Breast epithelium (tissue), 4 donors: Measurements from ENCODE around the gene PRKAG1. TPM values are rescaled to one million over a fixed set of nuclear protein-coding genes. Genes with fewer than 3 reads are reported as not detected.

Source experiments
- DNase-seq, 2 donors: peaks; one replicate each; pipeline ENCODE4 v3.0.0-alpha.2; 2019; ENCODE audit warnings: low spot score in 2 of 2
- H3K27ac ChIP-seq, 2 donors: fragments of 200-600 bp; sonication (generic) in 1 of 2; one replicate each; pipeline ENCODE4 v1.5.1; 2016 to 2019; ENCODE audit warnings: mild to moderate bottlenecking in 1 of 2
- H3K27me3 ChIP-seq, 2 donors: fragments of 200-600 bp; sonication (generic) in 1 of 2; one replicate each; pipeline versions ENCODE4 v1.5.1 to v1.6.0; 2017 to 2019; ENCODE audit warnings: control low read depth in 1 of 2, mild to moderate bottlenecking in 1 of 2
- H3K36me3 ChIP-seq: fragments of 200-600 bp; one replicate; pipeline ENCODE4 v1.5.1; 2019
- H3K4me1 ChIP-seq, 2 donors: fragments of 200-600 bp; sonication (generic); one replicate each; pipeline ENCODE4 v1.5.1; 2016 to 2019; ENCODE audit warnings: control low read depth in 1 of 2
- H3K4me3 ChIP-seq, 3 donors: fragments of 200-600 bp; sonication (generic); 1 replicate in 2 of 3; 2 replicates in 1 of 3; pipeline ENCODE4 v1.5.1; 2016 to 2019; ENCODE audit warnings: mild to moderate bottlenecking in 3 of 3, moderate library complexity in 2 of 3
- H3K9me3 ChIP-seq, 2 donors: fragments of 200-600 bp; sonication (generic) in 1 of 2; one replicate each; pipeline ENCODE4 v1.5.1; 2016 to 2019; ENCODE audit warnings: control low read depth in 1 of 2
- CTCF ChIP-seq, 3 donors: fragments of 450-650 bp; IDR thresholded peaks; one replicate each; pipeline ENCODE4 v1.5.1; 2016 to 2017; ENCODE audit warnings: antibody characterized with exemption in 3 of 3, mild to moderate bottlenecking in 3 of 3, moderate library complexity in 3 of 3
- POLR2A ChIP-seq: fragments of 450-650 bp; IDR thresholded peaks from one replicate; pipeline ENCODE4 v1.6.1; 2016; ENCODE audit warnings: antibody characterized with exemption, mild to moderate bottlenecking, moderate library complexity
- POLR2AphosphoS5 ChIP-seq, 3 donors: sonication (generic); formaldehyde crosslinking; IDR thresholded peaks; one replicate each; pipeline ENCODE4 v1.6.1; 2017; ENCODE audit warnings: antibody characterized with exemption in 3 of 3
- intact Hi-C: fragments of 100-400 bp; cut with DNase I; formaldehyde crosslinking; loops from one replicate; pipeline ENCODE4 v1.15.1; 2023; ENCODE audit warnings: low total_unique reads
- total RNA-seq, 3 donors: library from RNA; depleted of rRNA; stranded (reverse); fragments of >200 nt; gene quantifications; one replicate each; pipeline ENCODE4 v1.1.0, GENCODE V29; 2016

Gene PRKAG1
- total RNA-seq, 3 donors from 2014 or later, result 50.5 to 84.3 (median 54.0) TPM

GRCh38 chr12:49033611-49034285 lies 15.2 kb upstream of the PRKAG1 start:
- no peak overlapping the region for H3K27ac ChIP-seq
- no peaks in the 10 kb centered on the region for H3K4me1 ChIP-seq
- no peak for DNase-seq
- no peaks in the 10 kb centered on the region for H3K27me3 ChIP-seq
- H3K36me3 ChIP-seq, result peaks cover 6% of the 10 kb centered on the region
- intact Hi-C loops, result no loop called here
- H3K4me3 ChIP-seq, result no peak overlapping the region
- no peaks in the 10 kb centered on the region for H3K9me3 ChIP-seq
- TF ChIP-seq POLR2A, result no peak
- TF ChIP-seq POLR2AphosphoS5 (IDR thresholded peaks at IDR 0.05), result no peak
- no peak for TF ChIP-seq CTCF (IDR thresholded peaks at IDR 0.05)

- intact Hi-C loops, result no loop called here
- TF ChIP-seq POLR2A (no peak), CTCF (IDR thresholded peaks at IDR 0.05) (no peak), POLR2AphosphoS5 (IDR thresholded peaks at IDR 0.05) (no peak)
- H3K36me3 ChIP-seq, result peaks cover 6% of the 10 kb centered on the region
- H3K27me3 ChIP-seq, result no peaks in the 10 kb centered on the region
- no peak overlapping the region for H3K4me3 ChIP-seq
- no peak overlapping the region for H3K27ac ChIP-seq
- DNase-seq, result no peak
- H3K9me3 ChIP-seq, result no peaks in the 10 kb centered on the region
- no peaks in the 10 kb centered on the region for H3K4me1 ChIP-seq
These were observed 14.3 kb upstream of the PRKAG1 start for GRCh38 chr12:49032679-49033447.

GRCh38 chr12:49032276-49032675 lies 13.7 kb upstream of the PRKAG1 start:
- no peak for TF ChIP-seq POLR2A
- no peak for TF ChIP-seq CTCF (IDR thresholded peaks at IDR 0.05)
- TF ChIP-seq POLR2AphosphoS5 (IDR thresholded peaks at IDR 0.05), result no peak
- Histone ChIP-seq H3K9me3 (no peaks in the 10 kb centered on the region), H3K4me3 (no peak overlapping the region), H3K4me1 (no peaks in the 10 kb centered on the region), H3K36me3 (peaks cover 6% of the 10 kb centered on the region), H3K27me3 (no peaks in the 10 kb centered on the region), H3K27ac (no peak overlapping the region)
- DNase-seq, result no peak
- intact Hi-C loops, result no loop called here

- H3K27ac ChIP-seq, result no peak overlapping the region
- no peak for DNase-seq
- peaks cover 6% of the 10 kb centered on the region for H3K36me3 ChIP-seq
- H3K4me3 ChIP-seq, result no peak overlapping the region
- intact Hi-C loops, result no loop called here
- no peak for TF ChIP-seq POLR2AphosphoS5 (IDR thresholded peaks at IDR 0.05)
- no peak for TF ChIP-seq POLR2A
- TF ChIP-seq CTCF (IDR thresholded peaks at IDR 0.05), result no peak
- no peaks in the 10 kb centered on the region for H3K4me1 ChIP-seq
- H3K9me3 ChIP-seq, result no peaks in the 10 kb centered on the region
- no peaks in the 10 kb centered on the region for H3K27me3 ChIP-seq
These were observed 13.1 kb upstream of the PRKAG1 start for GRCh38 chr12:49031573-49032161.
